HepG2 (cell line): ENCODE results near the gene FRMD8. TPM values are rescaled to one million over a fixed set of nuclear protein-coding genes. Genes with fewer than 3 reads are reported as not detected.
A peak's percentile ranks its signal among the peaks of the same experiment; 100 is the strongest.

Source experiments
- AFF4 ChIP-seq: sonication (generic); formaldehyde crosslinking; IDR thresholded peaks from 2 replicates; pipeline ENCODE4 v1.4.0; 2020; ENCODE audit warnings: missing genetic modification reagents
- BCL6 ChIP-seq: IDR thresholded peaks from 2 replicates; pipeline ENCODE4 v1.6.1; 2016; ENCODE audit warnings: missing genetic modification reagents, missing compliant biosample characterization
- CAMTA2 ChIP-seq: sonication (generic); formaldehyde crosslinking; IDR thresholded peaks from 2 replicates; pipeline ENCODE4 v1.4.0; 2020; ENCODE audit warnings: mild to moderate bottlenecking, missing genetic modification reagents, borderline replicate concordance
- CENPX ChIP-seq: sonication (generic); formaldehyde crosslinking; IDR thresholded peaks from 2 replicates; pipeline ENCODE4 v1.9.0; 2021; ENCODE audit warnings: mild to moderate bottlenecking, missing genetic modification reagents, moderate library complexity
- ETV5 ChIP-seq: IDR thresholded peaks from 2 replicates; pipeline ENCODE4 v1.6.1; 2018; ENCODE audit warnings: missing biosample characterization, missing genetic modification reagents, inconsistent platforms, borderline replicate concordance
- FOXO4 ChIP-seq: sonication (generic); formaldehyde crosslinking; conservative IDR thresholded peaks from 2 replicates; pipeline ENCODE4 v1.8.1; 2023; ENCODE audit warnings: missing genetic modification reagents
- IKZF5 ChIP-seq: IDR thresholded peaks from 2 replicates; pipeline ENCODE4 v1.6.1; 2018; ENCODE audit warnings: missing genetic modification reagents, mild to moderate bottlenecking, missing compliant biosample characterization
- PHF8 ChIP-seq: sonication (generic); formaldehyde crosslinking; IDR thresholded peaks from 2 replicates; pipeline ENCODE4 v1.5.0; 2020; ENCODE audit warnings: missing genetic modification reagents
- RXRB ChIP-seq: IDR thresholded peaks from 2 replicates; pipeline ENCODE4 v1.6.1; 2016; ENCODE audit warnings: borderline replicate concordance, missing genetic modification reagents, missing compliant biosample characterization
- SPEN ChIP-seq: sonication (generic); formaldehyde crosslinking; IDR thresholded peaks from 2 replicates; pipeline ENCODE4 v1.5.1; 2020; ENCODE audit warnings: low read depth, mild to moderate bottlenecking, missing genetic modification reagents
- ZBTB7B ChIP-seq: sonication (generic); formaldehyde crosslinking; IDR thresholded peaks from 2 replicates; pipeline ENCODE4 v1.4.0; 2020; ENCODE audit warnings: missing genetic modification reagents
- ZFX ChIP-seq: sonication (generic); formaldehyde crosslinking; IDR thresholded peaks from 2 replicates; pipeline ENCODE4 v1.4.0; 2020; ENCODE audit warnings: mild to moderate bottlenecking, low read depth, missing genetic modification reagents, moderate library complexity
- ZFY ChIP-seq: sonication (generic); formaldehyde crosslinking; IDR thresholded peaks from 2 replicates; pipeline ENCODE4 v1.4.0; 2020; ENCODE audit warnings: missing genetic modification reagents
- ZNF407 ChIP-seq: sonication (generic); formaldehyde crosslinking; IDR thresholded peaks from one replicate; pipeline ENCODE4 v1.5.1; 2020; ENCODE audit warnings: mild to moderate bottlenecking, missing genetic modification reagents; ENCODE audit errors: not compliant biosample characterization
- ZSCAN25 ChIP-seq: sonication (generic); formaldehyde crosslinking; IDR thresholded peaks from 2 replicates; pipeline ENCODE4 v1.8.0; 2022; ENCODE audit warnings: mild to moderate bottlenecking, missing genetic modification reagents
- polyA plus RNA-seq, 8 experiments: library from polyadenylated mRNA; depleted of rRNA in 3 of 8; stranded (reverse) in 7 of 8; unstranded in 1 of 8; fragments of >200 nt; fragmentation: Illumina TruSeq in 4 of 8; extraction: Trizol in 4 of 8; gene quantifications; 2 replicates each; pipeline versions ENCODE4 v1.2.1 to v1.2.3, GENCODE V29; 2011 to 2016; ENCODE audit warnings: low read depth in 4 of 8, missing spikeins in 1 of 8, mixed read lengths in 1 of 8; ENCODE audit not compliant: insufficient read depth in 1 of 8
- total RNA-seq, 5 experiments: library from RNA; depleted of rRNA; stranded (reverse); fragments of >200 nt; fragmentation: Illumina TruSeq; extraction: Trizol; gene quantifications; 2 replicates each; pipeline ENCODE4 v1.2.3, GENCODE V29; 2016; ENCODE audit warnings: low read depth in 1 of 5

FRMD8 gene
- total and polyA plus RNA-seq, 2 of the 13 experiments (the other 11 are each of a cell fraction or from before 2014, with no cell fraction given), result 5.8 to 20.6 TPM

- TF ChIP-seq ZBTB7B (CRISPR knock-in tag) (peak; percentile 58; the same call in 1 of the 2 replicates), ETV5 (peak; percentile 40; the same call in 1 of the 2 replicates), RXRB (CRISPR knock-in tag) (peak; percentile 40; the same call in 1 of the 2 replicates), ZFX (CRISPR knock-in tag) (peak; percentile 47; the same call in 1 of the 2 replicates), ZNF407 (CRISPR knock-in tag) (peak; percentile 63), CAMTA2 (no peak), PHF8 (CRISPR knock-in tag) (peak; percentile 48), ZSCAN25 (peak; percentile 45; the same call in 1 of the 2 replicates), AFF4 (CRISPR knock-in tag) (no peak), ZFY (CRISPR knock-in tag) (peak; percentile 54; the same call in 1 of the 2 replicates), BCL6 (peak; percentile 26; the same call in 1 of the 2 replicates), CENPX (CRISPR knock-in tag) (no peak), IKZF5 (CRISPR knock-in tag) (peak; percentile 62), FOXO4 (CRISPR knock-in tag) (no peak), SPEN (peak; percentile 74; the same call in 1 of the 2 replicates)
These were observed 29.9 kb downstream of the FRMD8 start (continued) for GRCh38 chr11:65416341-65416824.
